ENCODE data around the gene PDLIM1. TPM values are rescaled to one million over a fixed set of nuclear protein-coding genes. Genes with fewer than 3 reads are reported as not detected.

Gene PDLIM1
- total and polyA plus RNA-seq, 2 of the 13 experiments (the other 11 are each of a cell fraction or from before 2014, with no cell fraction given): 119 to 123 TPM

- TF ChIP-seq ZNF503 (CRISPR knock-in tag; IDR thresholded peaks at IDR 0.05) (no peak), WIZ (CRISPR knock-in tag; IDR thresholded peaks at IDR 0.05) (no peak), PLRG1 (conservative IDR thresholded peaks at IDR 0.05) (no peak), IRX3 (CRISPR knock-in tag; IDR thresholded peaks at IDR 0.05; ENCODE audit: borderline replicate concordance, low read depth) (no peak), REXO4 (CRISPR knock-in tag; IDR thresholded peaks at IDR 0.05; ENCODE audit: borderline replicate concordance) (no peak), BCL6 (CRISPR knock-in tag; IDR thresholded peaks at IDR 0.05) (no peak), MBNL3 (CRISPR knock-in tag; conservative IDR thresholded peaks at IDR 0.05) (no peak), USF2 (IDR thresholded peaks at IDR 0.05; ENCODE audit: low read depth, low read length) (no peak), USF2 (CRISPR knock-in tag; IDR thresholded peaks at IDR 0.05; ENCODE audit: borderline replicate concordance) (no peak), SNAPC4 (CRISPR knock-in tag; IDR thresholded peaks at IDR 0.05) (no peak), POLR2A (IDR thresholded peaks at IDR 0.05; ENCODE audit: insufficient read depth in 1 of 2, low read depth in 2 of 2, low read length in 2 of 2) (no peak), THAP7 (CRISPR knock-in tag; IDR thresholded peaks at IDR 0.05) (no peak)
- TF ChIP-seq, protein P1, sequence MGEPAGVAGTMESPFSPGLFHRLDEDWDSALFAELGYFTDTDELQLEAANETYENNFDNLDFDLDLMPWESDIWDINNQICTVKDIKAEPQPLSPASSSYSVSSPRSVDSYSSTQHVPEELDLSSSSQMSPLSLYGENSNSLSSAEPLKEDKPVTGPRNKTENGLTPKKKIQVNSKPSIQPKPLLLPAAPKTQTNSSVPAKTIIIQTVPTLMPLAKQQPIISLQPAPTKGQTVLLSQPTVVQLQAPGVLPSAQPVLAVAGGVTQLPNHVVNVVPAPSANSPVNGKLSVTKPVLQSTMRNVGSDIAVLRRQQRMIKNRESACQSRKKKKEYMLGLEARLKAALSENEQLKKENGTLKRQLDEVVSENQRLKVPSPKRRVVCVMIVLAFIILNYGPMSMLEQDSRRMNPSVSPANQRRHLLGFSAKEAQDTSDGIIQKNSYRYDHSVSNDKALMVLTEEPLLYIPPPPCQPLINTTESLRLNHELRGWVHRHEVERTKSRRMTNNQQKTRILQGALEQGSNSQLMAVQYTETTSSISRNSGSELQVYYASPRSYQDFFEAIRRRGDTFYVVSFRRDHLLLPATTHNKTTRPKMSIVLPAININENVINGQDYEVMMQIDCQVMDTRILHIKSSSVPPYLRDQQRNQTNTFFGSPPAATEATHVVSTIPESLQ (CRISPR knock-in tag; conservative IDR thresholded peaks at IDR 0.05): no peak
- TF ChIP-seq, protein P2, sequence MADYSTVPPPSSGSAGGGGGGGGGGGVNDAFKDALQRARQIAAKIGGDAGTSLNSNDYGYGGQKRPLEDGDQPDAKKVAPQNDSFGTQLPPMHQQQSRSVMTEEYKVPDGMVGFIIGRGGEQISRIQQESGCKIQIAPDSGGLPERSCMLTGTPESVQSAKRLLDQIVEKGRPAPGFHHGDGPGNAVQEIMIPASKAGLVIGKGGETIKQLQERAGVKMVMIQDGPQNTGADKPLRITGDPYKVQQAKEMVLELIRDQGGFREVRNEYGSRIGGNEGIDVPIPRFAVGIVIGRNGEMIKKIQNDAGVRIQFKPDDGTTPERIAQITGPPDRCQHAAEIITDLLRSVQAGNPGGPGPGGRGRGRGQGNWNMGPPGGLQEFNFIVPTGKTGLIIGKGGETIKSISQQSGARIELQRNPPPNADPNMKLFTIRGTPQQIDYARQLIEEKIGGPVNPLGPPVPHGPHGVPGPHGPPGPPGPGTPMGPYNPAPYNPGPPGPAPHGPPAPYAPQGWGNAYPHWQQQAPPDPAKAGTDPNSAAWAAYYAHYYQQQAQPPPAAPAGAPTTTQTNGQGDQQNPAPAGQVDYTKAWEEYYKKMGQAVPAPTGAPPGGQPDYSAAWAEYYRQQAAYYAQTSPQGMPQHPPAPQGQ (CRISPR knock-in tag; IDR thresholded peaks at IDR 0.05; ENCODE audit: borderline replicate concordance): no peak
These were observed 15.5 kb upstream of the PDLIM1 start (continued) for GRCh38 chr10:95306318-95306650.
